Keratinocyte (primary cell): ENCODE measurements around the gene KCNG1. TPM values are rescaled to one million over a fixed set of nuclear protein-coding genes. Genes with fewer than 3 reads are reported as not detected.

Experiments used
- DNase-seq: peaks from one replicate; pipeline ENCODE4 v3.0.0-alpha.2; 2011; ENCODE audit warnings: low read depth, missing footprints, low spot score
- FAIRE-seq: peaks from 2 replicates; lab custom pipeline; 2011; peaks lifted over from hg19 to GRCh38; lab: Jason Lieb, UNC
- H2AFZ ChIP-seq: 2 replicates; pipeline ENCODE4 v1.6.0; 2012; ENCODE audit warnings: low read length, control low read depth, inconsistent platforms; ENCODE audit not compliant: control insufficient read depth
- H3K27ac ChIP-seq: 2 replicates; pipeline ENCODE4 v1.5.1; 2011; ENCODE audit warnings: low read length; ENCODE audit not compliant: control insufficient read depth, insufficient read depth
- H3K27me3 ChIP-seq: 3 replicates; pipeline ENCODE4 v1.6.0; 2011; ENCODE audit warnings: low read length; ENCODE audit not compliant: control insufficient read depth, insufficient read depth; ENCODE audit errors: extremely low read depth
- H3K36me3 ChIP-seq, 2 experiments: 2 replicates in 1 of 2; 3 replicates in 1 of 2; pipeline ENCODE4 v1.5.1; 2011; ENCODE audit warnings: low read length in 2 of 2, mild to moderate bottlenecking in 1 of 2; ENCODE audit not compliant: control insufficient read depth in 2 of 2, insufficient read depth in 2 of 2; ENCODE audit errors: extremely low read depth in 1 of 2
- H3K4me1 ChIP-seq: 3 replicates; pipeline ENCODE4 v1.5.1; 2011; ENCODE audit warnings: low read length; ENCODE audit not compliant: control insufficient read depth, insufficient read depth; ENCODE audit errors: extremely low read depth
- H3K4me2 ChIP-seq: 3 replicates; pipeline ENCODE4 v1.6.0; 2011; ENCODE audit warnings: low read depth, low read length; ENCODE audit not compliant: control insufficient read depth, insufficient read depth; ENCODE audit errors: extremely low read depth
- H3K4me3 ChIP-seq, 3 experiments: fragments of 200-600 bp in 1 of 3; sonication (generic) in 1 of 3; 2 replicates in 2 of 3; 3 replicates in 1 of 3; pipeline ENCODE4 v1.5.1; 2011 to 2016; ENCODE audit warnings: low read length in 3 of 3, mild to moderate bottlenecking in 3 of 3, control low read depth in 2 of 3, inconsistent platforms in 1 of 3, low read depth in 1 of 3, mixed read lengths in 1 of 3, mixed run types in 1 of 3, moderate library complexity in 1 of 3; ENCODE audit not compliant: control insufficient read depth in 2 of 3, insufficient read depth in 2 of 3; ENCODE audit errors: extremely low read depth in 1 of 3
- H3K79me2 ChIP-seq: 2 replicates; pipeline ENCODE4 v1.6.0; 2012; ENCODE audit warnings: low read length; ENCODE audit not compliant: control insufficient read depth, insufficient read depth
- H3K9ac ChIP-seq: 3 replicates; pipeline ENCODE4 v1.6.0; 2011; ENCODE audit warnings: low read length; ENCODE audit not compliant: control insufficient read depth, insufficient read depth; ENCODE audit errors: extremely low read depth
- H3K9me1 ChIP-seq: 3 replicates; pipeline ENCODE4 v1.6.0; 2011; ENCODE audit warnings: low read length; ENCODE audit not compliant: control insufficient read depth, insufficient read depth; ENCODE audit errors: extremely low read depth
- H3K9me3 ChIP-seq: 2 replicates; pipeline ENCODE4 v1.5.1; 2012; ENCODE audit warnings: low read depth, low read length; ENCODE audit not compliant: control insufficient read depth
- H4K20me1 ChIP-seq: 3 replicates; pipeline ENCODE4 v1.6.0; 2011; ENCODE audit warnings: low read length; ENCODE audit not compliant: control insufficient read depth, insufficient read depth; ENCODE audit errors: extremely low read depth
- EZH2 ChIP-seq: IDR thresholded peaks from one replicate; pipeline ENCODE4 v1.6.1; 2012; ENCODE audit warnings: inconsistent platforms, mild to moderate bottlenecking, low read length, moderate library complexity
- dilution Hi-C: fragments of 300-500 bp; cut with MboI; formaldehyde crosslinking; loops from one replicate; pipeline ENCODE4 v1.7.0; 2020; ENCODE audit warnings: low sequenced_read_pairs; ENCODE audit not compliant: extremely low pct_ligation_motif_present
- polyA plus RNA-seq, 5 experiments: library from polyadenylated mRNA; depleted of rRNA in 3 of 5; stranded (reverse) in 3 of 5; stranded (forward) in 1 of 5; unstranded in 1 of 5; fragments of >200 nt; gene quantifications; 1 replicate in 1 of 5; 2 replicates in 3 of 5; 3 replicates in 1 of 5; pipeline versions ENCODE4 v1.2.1 to v1.2.3, GENCODE V29; 2011 to 2012; ENCODE audit warnings: missing spikeins in 2 of 5, low read depth in 1 of 5, low replicate concordance in 1 of 5
- TF ChIP-seq, protein P1 (sequence below), 3 experiments: IDR thresholded peaks in 1 of 3; conservative IDR thresholded peaks in 1 of 3; optimal IDR thresholded peaks in 1 of 3; 2 replicates in 2 of 3; 3 replicates in 1 of 3; pipeline versions ENCODE3 to v1.5.1; 2011; ENCODE audit warnings: low read length in 3 of 3, mild to moderate bottlenecking in 3 of 3, moderate library complexity in 2 of 3, control low read depth in 1 of 3, inconsistent platforms in 1 of 3; ENCODE audit not compliant: insufficient read depth in 2 of 3; ENCODE audit errors: extremely low read depth in 1 of 3

KCNG1 gene
- polyA plus RNA-seq, 1 donor (not counting 4 experiments of a cell fraction or from before 2014, with no cell fraction given), result 2.5 TPM

DNA sequence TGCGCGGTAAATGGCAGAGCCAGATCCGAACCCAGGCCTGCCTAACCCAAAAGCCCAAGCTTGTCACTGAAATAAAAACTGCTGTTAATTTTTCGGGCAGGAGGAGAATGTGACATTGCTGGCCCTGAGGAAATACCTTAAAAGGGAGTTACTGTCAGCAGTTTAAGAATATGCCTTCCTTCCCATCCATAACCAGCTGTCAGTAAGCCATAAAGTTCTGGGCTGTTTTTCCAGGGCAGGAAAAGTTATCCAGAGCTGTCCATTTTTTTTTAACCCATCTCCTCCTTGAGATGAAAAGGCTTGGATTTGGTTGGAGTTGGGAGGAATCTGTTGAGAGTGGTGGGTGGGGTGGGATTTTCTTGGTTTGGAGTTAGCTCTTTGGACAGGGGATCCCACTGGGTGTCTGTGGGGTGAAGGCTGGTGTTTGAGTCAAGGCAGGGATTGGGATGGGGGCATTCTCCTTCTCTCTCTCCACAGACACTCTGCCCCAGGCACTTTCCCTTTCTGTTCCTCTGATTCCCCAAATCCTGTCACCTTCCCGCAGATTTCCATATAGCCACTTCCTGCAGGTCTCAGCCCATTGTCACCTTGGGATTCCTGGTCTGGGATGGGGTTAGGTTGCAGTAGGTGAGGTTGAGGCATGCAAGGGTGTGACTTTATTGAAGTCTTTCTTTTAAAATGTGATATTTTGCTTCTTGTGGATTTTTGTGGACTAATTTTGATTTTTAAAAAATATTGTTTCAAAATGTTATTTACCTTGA lies 4.3 kb upstream of the KCNG1 start:
- no peak overlapping the region for H3K27ac ChIP-seq
- peaks cover 6% of the 10 kb centered on the region for H3K9me3 ChIP-seq
- no peaks in the 10 kb centered on the region for H4K20me1 ChIP-seq
- no peak overlapping the region for H3K4me2 ChIP-seq
- FAIRE-seq (no peak), DNase-seq (no peak)
- H3K4me3 ChIP-seq, result no peak overlapping the region
- dilution Hi-C loops, result no loop called here
- H2AFZ ChIP-seq, result no peak overlapping the region
- no peaks in the 10 kb centered on the region for H3K36me3 ChIP-seq
- TF ChIP-seq EZH2, result no peak
- TF ChIP-seq, protein P1, sequence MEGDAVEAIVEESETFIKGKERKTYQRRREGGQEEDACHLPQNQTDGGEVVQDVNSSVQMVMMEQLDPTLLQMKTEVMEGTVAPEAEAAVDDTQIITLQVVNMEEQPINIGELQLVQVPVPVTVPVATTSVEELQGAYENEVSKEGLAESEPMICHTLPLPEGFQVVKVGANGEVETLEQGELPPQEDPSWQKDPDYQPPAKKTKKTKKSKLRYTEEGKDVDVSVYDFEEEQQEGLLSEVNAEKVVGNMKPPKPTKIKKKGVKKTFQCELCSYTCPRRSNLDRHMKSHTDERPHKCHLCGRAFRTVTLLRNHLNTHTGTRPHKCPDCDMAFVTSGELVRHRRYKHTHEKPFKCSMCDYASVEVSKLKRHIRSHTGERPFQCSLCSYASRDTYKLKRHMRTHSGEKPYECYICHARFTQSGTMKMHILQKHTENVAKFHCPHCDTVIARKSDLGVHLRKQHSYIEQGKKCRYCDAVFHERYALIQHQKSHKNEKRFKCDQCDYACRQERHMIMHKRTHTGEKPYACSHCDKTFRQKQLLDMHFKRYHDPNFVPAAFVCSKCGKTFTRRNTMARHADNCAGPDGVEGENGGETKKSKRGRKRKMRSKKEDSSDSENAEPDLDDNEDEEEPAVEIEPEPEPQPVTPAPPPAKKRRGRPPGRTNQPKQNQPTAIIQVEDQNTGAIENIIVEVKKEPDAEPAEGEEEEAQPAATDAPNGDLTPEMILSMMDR (optimal IDR thresholded peaks at IDR 0.05 in 1 of 3, IDR thresholded peaks at IDR 0.05 in 1 of 3, conservative IDR thresholded peaks at IDR 0.05 in 1 of 3; ENCODE audit: extremely low read depth in 1 of 3, insufficient read depth in 2 of 3, low read length in 3 of 3), result no peak
- peaks cover 6% of the 10 kb centered on the region for H3K4me1 ChIP-seq
- H3K27me3 ChIP-seq, result peaks cover 64% of the 10 kb centered on the region
- no peaks in the 10 kb centered on the region for H3K79me2 ChIP-seq
- H3K9me1 ChIP-seq, result no peaks in the 10 kb centered on the region
- H3K9ac ChIP-seq, result no peak overlapping the region

GRCh38 chr20:51026269-51026668 lies 3.4 kb upstream of the KCNG1 start:
- Histone ChIP-seq H4K20me1 (no peaks in the 10 kb centered on the region), H3K79me2 (no peaks in the 10 kb centered on the region), H3K9ac (no peak overlapping the region), H3K9me3 (no peaks in the 10 kb centered on the region), H3K36me3 (no peaks in the 10 kb centered on the region), H3K4me2 (no peak overlapping the region), H3K27me3 (peaks cover 65% of the 10 kb centered on the region), H2AFZ (no peak overlapping the region), H3K27ac (no peak overlapping the region), H3K4me3 (no peak overlapping the region), H3K9me1 (no peaks in the 10 kb centered on the region), H3K4me1 (peaks cover 8% of the 10 kb centered on the region)
- TF ChIP-seq, protein P1 (optimal IDR thresholded peaks at IDR 0.05 in 1 of 3, IDR thresholded peaks at IDR 0.05 in 1 of 3, conservative IDR thresholded peaks at IDR 0.05 in 1 of 3; ENCODE audit: extremely low read depth in 1 of 3, insufficient read depth in 2 of 3, low read length in 3 of 3), result no peak
- no peak for TF ChIP-seq EZH2
- no peak for FAIRE-seq
- no peak for DNase-seq
- dilution Hi-C loops, result no loop called here
